Heart right ventricle (tissue), 16 donors: Measurements from ENCODE around the gene TMEFF2. TPM values are rescaled to one million over a fixed set of nuclear protein-coding genes. Genes with fewer than 3 reads are reported as not detected.

ENCODE experiments used
- ATAC-seq, 8 donors: fragments of 200-7000 bp; cut with Tn5 transposase; one replicate each; pipeline ENCODE4 v1.9.1; 2020; ENCODE audit warnings: mild to moderate bottlenecking in 8 of 8, moderate library complexity in 8 of 8, moderate number of reproducible peaks in 1 of 8
- DNase-seq, 2 donors: peaks; one replicate each; pipeline ENCODE4 v3.0.0-alpha.2; 2020
- H3K27ac ChIP-seq, 10 donors: fragments of 200-600 bp; sonication (generic) in 2 of 10; one replicate each; pipeline versions ENCODE4 v1.5.0 to v1.8.0; 2020 to 2022; ENCODE audit warnings: mild to moderate bottlenecking in 3 of 10
- H3K27me3 ChIP-seq, 7 donors: fragments of 200-600 bp; one replicate each; pipeline ENCODE4 v1.8.0; 2021 to 2022; ENCODE audit warnings: mild to moderate bottlenecking in 2 of 7
- H3K36me3 ChIP-seq, 9 donors: fragments of 200-600 bp; sonication (generic) in 1 of 9; one replicate each; pipeline versions ENCODE4 v1.5.0 to v1.8.0; 2020 to 2022; ENCODE audit warnings: mild to moderate bottlenecking in 2 of 9
- H3K4me1 ChIP-seq, 9 donors: fragments of 200-600 bp; sonication (generic) in 1 of 9; one replicate each; pipeline versions ENCODE4 v1.5.0 to v1.8.0; 2020 to 2022; ENCODE audit warnings: mild to moderate bottlenecking in 4 of 9
- H3K4me3 ChIP-seq, 10 donors: fragments of 200-600 bp; sonication (generic) in 2 of 10; one replicate each; pipeline versions ENCODE4 v1.5.0 to v1.8.0; 2020 to 2022; ENCODE audit warnings: mild to moderate bottlenecking in 7 of 10, moderate library complexity in 2 of 10
- H3K9me3 ChIP-seq, 11 donors: fragments of 200-600 bp in 10 of 11; sonication (generic) in 2 of 11; one replicate each; pipeline versions ENCODE4 v1.5.0 to v1.8.0; 2013 to 2022; ENCODE audit warnings: mild to moderate bottlenecking in 2 of 11, control low read depth in 1 of 11, moderate library complexity in 1 of 11
- WGBS, 2 donors: extraction: QIAGEN DNeasy Blood & Tissue Kit; methylation state at CpG; one replicate each; pipeline ENCODE4 v1.1.7; 2013; ENCODE audit warnings: inconsistent platforms in 1 of 2; 5-methylcytosine and 5-hydroxymethylcytosine counted together
- intact Hi-C, 10 donors: fragments of 100-400 bp; cut with DNase I; formaldehyde crosslinking; loops; one replicate each; pipeline versions ENCODE4 v1.11.1 to v1.14.2; 2022
- polyA plus RNA-seq, 2 donors: library from polyadenylated mRNA; stranded (reverse); fragments of 200-250 nt; gene quantifications; one replicate each; pipeline ENCODE4 v1.2.3, GENCODE V29; 2013
- total RNA-seq, 10 donors: library from RNA; stranded (reverse); fragmentation: NEBNext Ultra II Directional in 3 of 10; extraction: Animal tissue kit (Norgen Biotek cat#: 25700) in 3 of 10; gene quantifications; one replicate each; pipeline versions ENCODE4 v1.2.1 to v1.2.4, GENCODE V29; 2021 to 2023
- TF ChIP-seq, protein P1 (sequence below), 9 donors: fragments of 200-600 bp; sonication (generic) in 2 of 9; IDR thresholded peaks; one replicate each; pipeline versions ENCODE4 v1.5.0 to v1.8.0; 2021 to 2022; ENCODE audit warnings: antibody characterized with exemption in 9 of 9, mild to moderate bottlenecking in 5 of 9, moderate library complexity in 1 of 9
- donor health status: Arrhythmogenic right ventricular cardiomyopathy.
- donor health status: ischemic (EF 13 %, LVEDD 7.1; RV severe dilation, severe dysfunction).
- donor health status: healthy with polysubstance abuse.
- donor health status: DM: no; HTN: yes; CAD: no.
- donor health status: DM: no; HTN: no; CAD: no.
- donor health status: ischemic (EF 25% LVEDD 6.9; RV normal size, moderate dysfunction).
- donor health status: ischemic (EF 25% LVEDD 5.7; RV mildly dilated, moderate dysfunction).
- donor health status: healthy.
- donor health status: DM: yes; HTN: yes; CAD: no.
- donor health status: Ischemic cardiomyopathy.
- donor health status: ischemic (EF 35%, LVEDD 5.7; RV mildly dilated, moderate dysfunction).
- donor health status: nonischemic (EF 11% LVEDD 7.7; RV severe dilation, severe dysfunction).
- donor health status: DM: yes; HTN: yes; CAD: no.
- donor health status: PGD.
- donor health status: ischemic (EF 29% LVEDD 5.4; RV normal size, mild dysfunction).
- donor health status: nonischemic (EF 23%, LVEDD 6.1; RV moderate dilation, normal function).

The TMEFF2 gene
- total and polyA plus RNA-seq, 12 donors, result 0.09 to 0.41 (median 0.17) TPM; not detected in 8

DNA sequence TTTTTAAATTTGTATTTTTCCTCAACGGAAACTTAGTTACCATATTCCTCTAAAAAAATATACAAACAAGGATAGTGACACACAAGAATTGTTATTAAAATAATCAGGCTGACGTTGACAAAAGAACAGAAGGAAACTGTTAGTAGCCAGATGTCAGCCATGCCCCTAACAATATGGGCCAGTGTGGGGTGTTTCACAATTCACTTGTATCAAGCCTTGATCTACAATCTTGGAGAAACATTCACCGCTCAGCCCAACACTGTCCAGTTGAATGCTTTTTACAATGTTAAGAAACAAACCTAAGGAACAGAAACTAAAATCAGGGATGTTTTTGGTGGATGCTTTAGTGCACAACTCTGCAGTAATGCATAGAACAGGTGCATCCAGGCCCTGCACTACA, 44.6 kb downstream of the TMEFF2 start:
- ATAC-seq (no peak), DNase-seq (no peak)
- Histone ChIP-seq H3K4me1 (peaks cover 0 to 31% (median 17%) of the 10 kb centered on the region in 9 donors), H3K4me3 (no peak overlapping the region), H3K27ac (no peak overlapping the region), H3K36me3 (no peaks in the 10 kb centered on the region), H3K9me3 (no peaks in the 10 kb centered on the region), H3K27me3 (no peaks in the 10 kb centered on the region)
- TF ChIP-seq, protein P1, sequence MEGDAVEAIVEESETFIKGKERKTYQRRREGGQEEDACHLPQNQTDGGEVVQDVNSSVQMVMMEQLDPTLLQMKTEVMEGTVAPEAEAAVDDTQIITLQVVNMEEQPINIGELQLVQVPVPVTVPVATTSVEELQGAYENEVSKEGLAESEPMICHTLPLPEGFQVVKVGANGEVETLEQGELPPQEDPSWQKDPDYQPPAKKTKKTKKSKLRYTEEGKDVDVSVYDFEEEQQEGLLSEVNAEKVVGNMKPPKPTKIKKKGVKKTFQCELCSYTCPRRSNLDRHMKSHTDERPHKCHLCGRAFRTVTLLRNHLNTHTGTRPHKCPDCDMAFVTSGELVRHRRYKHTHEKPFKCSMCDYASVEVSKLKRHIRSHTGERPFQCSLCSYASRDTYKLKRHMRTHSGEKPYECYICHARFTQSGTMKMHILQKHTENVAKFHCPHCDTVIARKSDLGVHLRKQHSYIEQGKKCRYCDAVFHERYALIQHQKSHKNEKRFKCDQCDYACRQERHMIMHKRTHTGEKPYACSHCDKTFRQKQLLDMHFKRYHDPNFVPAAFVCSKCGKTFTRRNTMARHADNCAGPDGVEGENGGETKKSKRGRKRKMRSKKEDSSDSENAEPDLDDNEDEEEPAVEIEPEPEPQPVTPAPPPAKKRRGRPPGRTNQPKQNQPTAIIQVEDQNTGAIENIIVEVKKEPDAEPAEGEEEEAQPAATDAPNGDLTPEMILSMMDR (IDR thresholded peaks at IDR 0.05), result no peak
- intact Hi-C loops, result loop anchor here in 2 of 10 donors (10.0 kb wide), 2 partner anchors 115 to 595 kb away; no protein-coding TSS in a partner anchor
- WGBS, 2 donors, result 85 to 86% methylated on average over 3 of the region's 3 CpGs

DNA sequence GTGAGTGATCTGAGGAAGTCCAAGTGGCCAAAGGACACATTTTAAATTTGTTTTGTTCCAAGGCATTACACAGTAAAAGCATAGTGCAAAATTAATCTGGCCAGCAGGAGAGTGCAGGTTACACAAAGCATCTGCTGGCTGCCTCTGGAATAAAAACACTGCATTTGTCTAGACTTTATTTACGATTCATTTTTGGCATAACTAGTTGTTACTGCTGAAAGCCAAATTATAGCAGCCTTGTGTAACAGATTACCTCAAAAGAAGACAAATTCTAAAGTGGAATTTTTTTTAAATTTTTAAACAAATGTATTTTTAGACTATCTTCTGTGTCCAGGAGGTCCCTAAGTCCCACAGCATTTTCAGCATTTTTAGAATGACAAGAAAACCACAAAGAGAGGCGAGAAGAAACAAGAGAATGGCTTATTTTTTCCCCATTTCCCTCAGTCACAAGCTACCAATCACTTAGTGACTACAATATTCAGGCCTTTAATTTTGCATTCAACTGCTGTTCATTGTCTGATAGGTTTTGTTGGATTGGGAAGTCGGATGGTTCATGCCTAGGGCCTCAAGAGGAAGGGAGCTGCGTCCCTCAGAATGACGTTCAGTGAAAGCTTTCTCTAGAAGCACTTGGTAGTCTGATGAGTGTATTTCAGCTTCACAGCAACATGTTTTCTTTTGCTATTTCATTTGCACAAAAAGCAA, 46.0 kb downstream of the TMEFF2 start:
- peak overlapping the region in 6 of 10 donors; percentile 1 to 71 (median 32) for H3K27ac ChIP-seq
- H3K27me3 ChIP-seq, result no peaks in the 10 kb centered on the region
- ATAC-seq, result peak in 6 of 8 donors; percentile 33 to 77 (median 67)
- H3K9me3 ChIP-seq, result no peaks in the 10 kb centered on the region
- TF ChIP-seq, protein P1 (IDR thresholded peaks at IDR 0.05), result peak in 1 of 9 donors; percentile 10
- 63 to 68% methylated on average over 5 of the region's 5 CpGs for WGBS, 2 donors
- peaks cover 0 to 31% (median 17%) of the 10 kb centered on the region in 9 donors for H3K4me1 ChIP-seq
- H3K36me3 ChIP-seq, result no peaks in the 10 kb centered on the region
- intact Hi-C loops, result no loop called here
- no peak overlapping the region for H3K4me3 ChIP-seq
- no peak for DNase-seq

DNA sequence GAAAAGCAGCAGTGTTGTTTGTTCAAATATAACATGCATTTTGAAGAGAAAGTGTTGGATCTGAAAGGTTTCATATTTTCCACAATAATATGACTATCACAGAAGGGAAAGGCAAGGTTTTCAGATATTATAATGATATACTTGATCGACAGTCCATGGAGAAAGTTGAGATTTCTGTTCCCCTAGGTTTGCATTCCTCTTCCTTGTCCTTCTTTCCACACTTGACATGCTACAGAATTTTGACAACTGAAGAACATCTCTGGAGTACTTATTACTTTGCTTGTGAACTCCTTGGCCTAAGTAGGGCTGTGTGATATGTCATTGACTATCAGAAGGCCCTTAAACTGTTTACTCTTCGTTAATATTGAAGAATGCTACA, 46.5 kb downstream of the TMEFF2 start:
- WGBS, 2 donors, result 62 to 67% methylated on average over 2 of the region's 2 CpGs
- H3K36me3 ChIP-seq, result no peaks in the 10 kb centered on the region
- TF ChIP-seq, protein P1 (IDR thresholded peaks at IDR 0.05), result no peak
- intact Hi-C loops, result no loop called here
- H3K4me1 ChIP-seq, result peaks cover 0 to 31% (median 17%) of the 10 kb centered on the region in 9 donors
- peak overlapping the region in 4 of 10 donors; percentile 12 to 71 (median 49) for H3K27ac ChIP-seq
- H3K27me3 ChIP-seq, result no peaks in the 10 kb centered on the region
- no peak overlapping the region for H3K4me3 ChIP-seq
- DNase-seq, result no peak
- H3K9me3 ChIP-seq, result no peaks in the 10 kb centered on the region
- no peak for ATAC-seq

DNA sequence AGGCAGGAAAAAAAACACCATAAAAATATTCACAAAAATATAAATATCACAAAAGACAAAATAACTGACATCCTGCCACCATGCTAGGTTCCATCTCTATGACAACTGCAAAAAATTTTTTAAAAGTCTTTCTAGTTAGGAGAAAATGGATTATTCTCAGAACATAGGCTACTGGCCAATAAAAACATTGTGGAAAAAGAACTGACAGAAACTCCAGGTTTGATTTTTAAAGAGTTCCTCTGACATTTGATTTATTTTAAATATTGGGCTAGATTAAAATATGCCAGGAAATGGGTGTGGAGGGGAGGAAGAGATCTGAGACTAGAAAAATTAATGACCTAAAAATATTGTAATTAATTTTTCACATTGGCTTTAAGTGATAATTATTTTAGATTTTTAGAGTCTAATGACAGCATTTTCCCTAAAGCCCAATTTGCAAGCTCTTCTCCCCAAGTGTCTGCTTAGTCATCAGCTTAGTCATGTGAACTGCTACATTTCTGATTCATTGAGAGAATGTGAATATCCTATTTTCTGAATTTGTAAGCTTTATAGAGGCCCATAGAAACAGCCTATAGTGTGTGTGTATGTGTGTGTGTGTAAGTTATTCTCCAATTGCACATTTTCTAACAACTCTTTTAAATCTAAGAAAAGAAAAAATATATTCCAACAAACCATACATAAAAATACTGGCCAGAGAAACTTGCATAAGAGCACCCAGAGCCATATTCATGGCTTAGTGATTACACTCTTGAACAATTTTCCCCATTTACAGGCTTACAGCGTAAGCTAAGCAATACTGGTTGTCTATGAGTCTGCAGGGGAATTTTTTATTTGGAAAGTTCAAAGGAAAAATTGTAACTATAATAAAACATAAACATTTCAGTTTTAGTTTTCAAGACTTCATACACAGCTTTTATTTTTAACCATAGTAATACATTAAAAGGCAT, 48.4 kb downstream of the TMEFF2 start:
- H3K36me3 ChIP-seq, result no peaks in the 10 kb centered on the region
- no peaks in the 10 kb centered on the region for H3K27me3 ChIP-seq
- H3K4me3 ChIP-seq, result no peak overlapping the region
- TF ChIP-seq, protein P1 (IDR thresholded peaks at IDR 0.05), result no peak
- DNase-seq, result no peak
- intact Hi-C loops, result no loop called here
- no peaks in the 10 kb centered on the region for H3K9me3 ChIP-seq
- ATAC-seq, result peak in 2 of 8 donors; percentile 36 to 44
- peak overlapping the region in 2 of 10 donors; percentile 6 to 19 for H3K27ac ChIP-seq
- H3K4me1 ChIP-seq, result peaks cover 0 to 31% (median 17%) of the 10 kb centered on the region in 9 donors
- 87 to 91% methylated on average over 1 of the region's 1 CpG for WGBS, 2 donors
